ENCODE measurements around the gene FAM98C.
"Not testable (repeated sequence)": the region's sequence is repeated elsewhere in the genome, so short reads cannot be mapped to it uniquely, and the experiment has no call there.

FAM98C gene

GRCh38 chr19:38425810-38426466 is 23.0 kb downstream of the FAM98C start, which contains the start of gene RASGRP4:
TSS of gene RASGRP4 (minus strand) at chr19:38426219. CDS start at chr19:38426091, 128 bp downstream.
- DNase-seq (ENCODE audit: low read depth in 2 of 2): no peak

DNA sequence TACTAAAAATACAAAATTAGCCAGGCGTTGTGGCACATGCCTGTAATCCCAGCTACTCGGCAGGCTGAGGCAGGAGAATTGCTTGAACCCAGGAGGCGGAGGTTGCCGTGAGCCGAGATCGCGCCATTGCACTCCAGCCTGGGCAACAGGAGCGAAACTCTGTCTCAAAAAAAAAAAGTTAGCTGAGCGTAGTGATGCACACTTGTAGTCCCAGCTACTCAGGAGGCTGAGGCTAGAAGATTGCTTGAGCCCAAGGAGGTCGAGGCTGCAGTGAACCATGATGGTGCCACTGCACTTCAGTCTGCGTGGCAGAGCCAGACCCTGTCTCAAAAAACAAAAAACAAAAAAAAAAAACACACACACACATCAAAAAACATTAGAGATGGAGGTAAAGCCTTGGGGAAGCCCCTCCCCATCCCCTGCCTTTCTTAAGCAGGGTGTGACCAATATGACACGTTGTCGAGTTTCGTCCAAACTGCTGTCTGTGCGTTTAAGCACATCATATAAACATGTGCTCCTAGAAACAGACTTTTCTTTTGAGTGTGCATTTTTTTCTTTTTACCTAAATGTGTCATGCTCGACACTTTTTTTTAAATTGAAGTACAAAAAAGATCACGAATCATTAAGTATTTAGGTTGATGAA is 24.3 kb downstream of the FAM98C start:
- not testable (repeated sequence) for DNase-seq (ENCODE audit: low read depth in 2 of 2)

GRCh38 chr19:38429055-38429810 is 26.3 kb downstream of the FAM98C start:
- DNase-seq (ENCODE audit: low read depth in 2 of 2): no peak

DNA sequence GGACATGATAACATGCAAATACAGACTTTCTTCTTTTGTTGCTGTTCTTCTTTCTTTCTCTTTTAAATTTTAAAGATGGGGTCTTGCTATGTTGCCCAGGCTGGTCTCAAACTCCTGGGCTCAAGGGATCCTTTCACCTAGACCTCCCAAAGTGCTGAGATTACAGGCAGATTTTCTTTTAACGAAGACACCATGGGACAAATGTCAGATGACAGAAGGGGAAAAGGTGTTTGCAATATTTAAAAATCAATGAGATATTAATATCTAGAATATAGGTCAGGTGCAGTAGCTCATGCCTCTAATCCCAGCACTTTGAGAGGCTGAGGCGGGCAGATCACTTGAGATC is 26.9 kb downstream of the FAM98C start:
- no peak for DNase-seq (ENCODE audit: low read depth in 2 of 2)

- DNase-seq (ENCODE audit: low read depth in 2 of 2): no peak
Measured at GRCh38 chr19:38430931-38431330, 28.0 kb downstream of the FAM98C start.

- DNase-seq (ENCODE audit: low read depth in 2 of 2): no peak
Measured at GRCh38 chr19:38433268-38433733, 30.4 kb downstream of the FAM98C start, which contains the start of gene RYR1. TSS of gene RYR1 (plus strand) at chr19:38433691. CDS start at chr19:38433830, 139 bp downstream.

DNA sequence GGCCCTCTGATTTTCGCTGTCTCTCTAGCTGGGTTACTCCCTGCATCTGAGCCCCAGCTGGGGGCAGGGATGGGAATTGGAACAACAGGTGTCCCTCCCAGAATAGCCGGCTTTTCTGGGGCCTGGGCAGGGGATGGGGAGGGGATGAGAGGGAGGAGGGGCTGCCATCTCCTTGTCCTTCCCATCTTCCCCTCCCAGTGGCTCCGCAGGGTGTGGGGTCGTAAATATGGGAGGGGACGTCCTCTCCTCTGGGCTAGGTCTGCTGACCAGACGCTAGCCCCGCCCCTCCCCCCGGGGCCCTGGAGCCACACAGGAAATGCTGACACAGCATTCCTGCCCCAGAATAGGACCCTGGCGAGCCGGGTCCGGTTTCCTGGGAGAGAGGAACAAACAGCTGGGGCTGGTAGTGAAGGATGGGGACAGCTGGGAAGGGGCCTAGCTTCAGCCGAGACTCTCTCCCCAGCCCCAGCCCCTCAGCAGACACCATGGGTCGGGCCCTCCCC is 31.7 kb downstream of the FAM98C start:
- no peak for DNase-seq (ENCODE audit: low read depth in 2 of 2)

DNA sequence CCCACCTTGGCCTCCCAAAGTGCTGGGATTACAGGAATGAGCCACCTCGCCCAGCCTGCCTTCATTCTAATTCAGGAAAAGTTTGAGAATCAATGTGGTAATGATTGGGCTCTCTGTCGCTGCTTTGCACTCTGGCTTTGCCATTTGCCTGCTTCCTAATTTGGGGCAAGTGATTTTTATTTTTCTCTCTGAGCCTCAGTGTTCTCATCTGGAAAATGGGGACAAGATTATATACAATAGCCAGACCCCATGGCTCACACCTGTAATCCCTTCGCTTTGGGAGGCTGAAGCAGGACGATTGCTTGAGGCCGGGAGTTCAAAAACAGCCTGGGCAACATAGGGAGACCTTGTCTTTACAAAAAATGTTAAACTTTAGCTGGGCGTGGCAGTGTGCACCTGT is 34.4 kb downstream of the FAM98C start:
- DNase-seq (ENCODE audit: low read depth in 2 of 2): no peak

- DNase-seq (ENCODE audit: low read depth in 2 of 2): no peak
Measured at GRCh38 chr19:38437917-38438316, 35.0 kb downstream of the FAM98C start.

GRCh38 chr19:38440592-38440991 is 37.7 kb downstream of the FAM98C start:
- DNase-seq (ENCODE audit: low read depth in 2 of 2): no peak

DNA sequence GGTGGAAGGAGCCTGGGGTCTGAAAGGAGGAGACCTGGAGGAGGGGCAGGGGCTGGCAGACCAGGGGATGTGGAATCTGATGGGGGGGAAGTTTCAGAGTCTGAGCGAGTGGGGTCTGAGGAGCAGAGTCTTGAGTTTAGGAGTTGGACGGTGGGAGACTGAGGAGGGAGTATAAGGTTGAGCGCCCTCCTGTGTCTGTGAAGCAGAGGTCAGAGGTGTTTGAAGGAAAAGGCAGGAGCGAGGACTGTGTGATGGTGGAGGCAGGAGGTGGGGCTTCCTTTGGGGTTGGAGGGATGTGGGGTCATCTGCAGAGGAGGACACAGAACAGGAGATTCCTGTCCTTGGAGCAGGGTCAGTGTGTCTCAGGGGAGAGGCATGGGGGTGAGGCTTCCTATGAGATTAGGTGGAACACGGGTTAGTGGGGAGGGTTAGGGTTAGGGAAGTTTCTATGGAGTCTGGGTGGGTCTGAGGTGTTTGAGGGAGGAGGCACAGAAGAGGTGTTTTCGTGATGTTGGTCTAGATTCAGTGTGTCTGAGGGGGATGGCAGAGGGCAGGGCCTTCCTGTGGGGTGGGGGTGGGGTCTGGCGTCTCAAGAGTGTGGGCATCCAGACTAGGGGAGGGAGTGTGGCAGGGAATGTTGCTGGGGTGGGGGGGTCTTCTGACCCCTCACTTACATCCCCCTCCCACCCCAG is 38.9 kb downstream of the FAM98C start:
- no peak for DNase-seq (ENCODE audit: low read depth in 2 of 2)

DNA sequence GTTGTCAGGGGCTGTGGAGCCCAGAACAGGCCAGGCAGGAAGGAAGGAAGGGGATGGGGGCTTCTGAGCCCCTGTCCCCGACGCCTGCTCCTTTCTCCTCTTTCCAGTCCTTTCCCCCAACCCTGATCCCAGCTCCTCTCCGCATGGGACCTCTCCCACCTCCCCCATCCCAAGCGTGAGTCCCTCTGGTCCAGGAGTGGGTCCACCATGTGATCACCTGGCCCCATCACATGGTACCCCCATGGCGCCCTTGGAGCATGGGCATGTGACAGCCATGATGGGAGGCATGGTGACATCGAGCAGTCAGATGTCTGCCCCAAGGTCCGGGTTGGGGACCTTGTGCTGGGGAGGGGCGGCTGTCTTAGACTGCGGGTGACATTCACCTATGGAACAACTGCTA is 39.8 kb downstream of the FAM98C start:
- no peak for DNase-seq (ENCODE audit: low read depth in 2 of 2)

DNA sequence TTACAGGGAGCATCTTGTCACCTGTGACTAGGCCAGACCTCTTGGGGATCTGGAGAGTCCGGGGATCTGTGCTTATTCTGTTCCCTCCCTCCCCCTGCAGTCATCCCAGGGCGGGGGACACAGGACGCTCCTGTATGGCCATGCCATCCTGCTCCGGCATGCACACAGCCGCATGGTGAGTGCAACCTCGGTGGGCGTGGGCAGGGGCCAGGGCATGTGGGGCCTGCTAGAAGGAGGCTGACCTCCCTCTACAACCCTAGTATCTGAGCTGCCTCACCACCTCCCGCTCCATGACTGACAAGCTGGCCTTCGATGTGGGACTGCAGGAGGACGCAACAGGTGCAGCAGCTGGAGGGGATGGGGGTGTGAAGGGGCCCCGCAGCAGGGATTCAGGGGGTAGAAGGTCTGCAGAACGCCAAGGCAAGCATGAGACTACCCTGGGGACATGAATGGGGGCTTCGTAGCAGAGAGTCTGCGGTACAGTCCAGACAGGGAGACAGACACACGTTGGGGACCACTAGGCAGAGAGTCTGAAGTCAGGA is 40.6 kb downstream of the FAM98C start:
- no peak for DNase-seq (ENCODE audit: low read depth in 2 of 2)

DNA sequence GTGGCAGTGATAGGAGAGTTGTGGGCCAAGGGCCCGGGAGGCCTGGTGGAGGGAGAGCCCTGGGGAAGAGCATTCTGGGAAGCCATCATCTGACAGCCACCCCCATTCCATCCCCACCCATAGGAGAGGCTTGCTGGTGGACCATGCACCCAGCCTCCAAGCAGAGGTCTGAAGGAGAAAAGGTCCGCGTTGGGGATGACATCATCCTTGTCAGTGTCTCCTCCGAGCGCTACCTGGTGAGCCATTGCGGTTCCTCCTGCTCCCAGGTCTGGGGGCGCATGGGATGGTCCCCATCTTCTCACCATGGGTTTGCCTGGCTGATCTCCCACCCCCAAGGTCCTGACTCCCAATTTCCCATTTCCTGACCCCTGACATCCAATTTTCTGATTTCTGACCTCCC is 41.1 kb downstream of the FAM98C start:
- DNase-seq (ENCODE audit: low read depth in 2 of 2): no peak

- no peak for DNase-seq (ENCODE audit: low read depth in 2 of 2)
Measured at GRCh38 chr19:38445362-38445761, 42.5 kb downstream of the FAM98C start.

DNA sequence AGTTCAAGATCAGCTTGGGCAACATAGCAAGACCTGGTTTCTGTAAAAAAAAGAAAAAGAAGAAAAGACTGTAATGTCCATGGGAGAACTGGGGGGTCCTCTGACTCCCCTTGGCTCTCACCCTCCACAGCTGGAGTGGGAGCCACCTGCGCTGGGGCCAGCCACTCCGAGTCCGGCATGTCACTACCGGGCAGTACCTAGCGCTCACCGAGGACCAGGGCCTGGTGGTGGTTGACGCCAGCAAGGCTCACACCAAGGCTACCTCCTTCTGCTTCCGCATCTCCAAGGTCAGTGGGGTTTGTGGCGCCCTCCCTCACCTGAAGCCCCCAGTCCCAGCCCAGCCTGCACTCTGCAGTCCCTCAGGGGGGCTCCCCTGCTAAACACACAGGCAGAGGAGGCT is 45.3 kb downstream of the FAM98C start:
- DNase-seq (ENCODE audit: low read depth in 2 of 2): no peak

DNA sequence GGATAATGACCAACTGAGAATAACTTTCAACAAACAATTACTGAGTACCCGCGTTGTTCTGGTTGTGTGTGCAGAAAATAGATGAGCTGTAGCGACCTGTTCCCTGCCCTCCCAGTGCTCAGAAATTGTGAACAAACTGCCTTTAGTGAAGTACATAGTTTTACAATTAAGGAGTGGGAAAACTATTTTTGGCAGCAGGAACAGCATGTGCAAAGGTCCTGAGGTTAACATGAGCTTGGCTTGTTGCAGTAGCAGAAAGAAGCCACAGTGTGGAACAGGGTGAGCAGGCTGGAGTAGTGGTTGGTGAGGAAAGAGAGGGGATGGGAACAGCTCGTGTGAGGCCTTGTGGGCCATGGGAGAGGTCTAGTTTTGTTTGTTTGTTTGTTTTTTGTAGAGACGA is 46.6 kb downstream of the FAM98C start:
- no peak for DNase-seq (ENCODE audit: low read depth in 2 of 2)

DNA sequence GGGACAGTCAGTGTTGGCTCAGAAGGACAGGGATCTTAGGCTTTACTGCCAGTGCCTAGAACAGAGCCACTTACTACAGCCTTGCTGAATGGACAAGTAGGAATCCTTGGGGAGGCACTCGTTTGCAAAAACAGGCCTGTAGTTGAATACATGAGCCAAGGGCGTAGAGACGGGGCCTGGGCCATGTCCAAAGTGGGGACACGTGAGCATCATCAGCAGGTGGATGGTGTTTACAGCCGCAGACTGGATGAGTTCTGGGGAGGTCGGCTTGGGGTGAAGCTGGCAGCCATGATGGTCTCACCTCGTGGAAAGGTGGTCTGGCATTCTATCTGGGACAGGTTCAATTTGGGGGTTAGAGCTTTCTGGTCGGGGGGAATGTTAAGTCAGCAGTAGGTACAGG is 48.1 kb downstream of the FAM98C start:
- DNase-seq (ENCODE audit: low read depth in 2 of 2): no peak

GRCh38 chr19:38451629-38452028 is 48.7 kb downstream of the FAM98C start:
- no peak for DNase-seq (ENCODE audit: low read depth in 2 of 2)

DNA sequence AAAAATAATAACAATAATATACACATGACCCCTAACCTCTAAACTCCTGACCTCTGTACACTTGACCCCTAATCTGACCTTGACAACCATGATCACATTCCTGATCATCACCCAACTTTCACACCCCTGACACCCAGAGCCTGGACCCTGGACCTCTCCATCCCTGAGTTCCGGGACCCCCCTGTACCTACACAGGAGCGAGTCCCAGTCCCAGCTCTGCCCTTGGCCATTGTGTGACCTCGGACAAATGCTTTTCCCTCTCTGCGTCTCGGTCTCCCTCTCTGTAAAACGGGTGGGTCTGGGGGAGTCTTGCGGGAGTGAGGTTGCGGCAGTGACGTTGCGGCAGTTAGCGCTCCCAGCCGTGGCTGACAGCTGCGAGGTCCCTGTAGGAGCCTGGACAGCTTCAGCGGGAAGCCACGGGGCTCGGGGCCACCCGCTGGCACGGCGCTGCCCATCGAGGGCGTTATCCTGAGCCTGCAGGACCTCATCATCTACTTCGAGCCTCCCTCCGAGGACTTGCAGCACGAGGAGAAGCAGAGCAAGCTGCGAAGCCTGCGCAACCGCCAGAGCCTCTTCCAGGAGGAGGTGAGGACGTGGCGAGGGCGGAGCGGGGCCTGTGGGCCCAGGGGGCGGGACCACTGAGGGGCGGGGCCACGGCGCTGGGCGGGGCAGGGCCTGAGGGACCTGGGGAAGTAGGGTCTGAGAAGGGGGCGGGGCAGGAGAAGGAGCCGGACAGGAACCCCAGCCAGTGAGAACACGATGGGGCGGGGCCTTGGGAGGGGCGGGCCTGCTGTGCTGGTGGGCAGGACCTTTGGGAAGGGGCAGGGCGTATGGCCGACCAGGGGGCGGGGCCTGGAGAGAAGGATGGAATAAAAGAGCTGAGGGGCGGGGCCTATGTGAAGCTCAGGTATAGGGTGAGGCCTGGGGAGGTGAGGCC is 49.8 kb downstream of the FAM98C start:
- no peak for DNase-seq (ENCODE audit: low read depth in 2 of 2)

DNA sequence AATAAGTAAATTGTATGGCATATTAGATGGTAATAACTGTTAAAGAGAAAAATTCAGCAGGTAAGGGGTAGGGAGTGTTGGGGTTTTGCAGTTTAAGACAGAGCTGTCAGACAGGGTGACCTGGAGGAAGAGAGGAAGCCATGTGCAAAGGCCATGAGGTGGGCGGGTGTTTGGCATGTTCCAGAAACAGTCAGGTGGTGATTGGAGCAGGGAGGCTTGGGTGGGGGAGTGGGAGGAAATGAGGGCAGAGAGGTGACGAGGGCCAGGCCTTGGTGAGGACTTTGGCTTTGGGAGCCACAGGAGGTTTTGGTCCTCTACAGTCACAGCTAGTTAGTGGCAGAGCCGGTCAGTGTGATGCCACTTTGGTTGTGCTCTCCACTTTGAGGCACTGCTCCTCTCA is 50.7 kb downstream of the FAM98C start:
- no peak for DNase-seq (ENCODE audit: low read depth in 2 of 2)

Measured in stimulated activated CD8-positive, alpha-beta memory T cell treated with anti-CD3 and anti-CD28 coated beads, Interleukin-2, amount 100 ng/mL, for 1 hour (primary cell).